SK-N-SH treated with all-trans-retinoic acid at 6 μM for 48 hours (cell line): ENCODE data around the gene SYPL1.

Experiments
- BACH2 ChIP-seq: fragments of 250-450 bp; sonication (Bioruptor Pico); IDR thresholded peaks from 2 replicates; pipeline ENCODE4 v1.9.0; 2021; ENCODE audit warnings: mild to moderate bottlenecking, borderline replicate concordance
- ESRRG ChIP-seq: fragments of 250-450 bp; sonication (Bioruptor Pico); IDR thresholded peaks from 2 replicates; pipeline ENCODE4 v1.6.1; 2021; ENCODE audit warnings: mild to moderate bottlenecking
- GLIS3 ChIP-seq: fragments of 250-450 bp; sonication (Bioruptor Pico); IDR thresholded peaks from 2 replicates; pipeline ENCODE4 v1.5.0; 2020; ENCODE audit warnings: mild to moderate bottlenecking, moderate library complexity
- POU6F1 ChIP-seq: fragments of 250-450 bp; sonication (Bioruptor Pico); IDR thresholded peaks from 2 replicates; pipeline ENCODE4 v1.8.0; 2021; ENCODE audit warnings: low read depth, mild to moderate bottlenecking, moderate library complexity, borderline replicate concordance
- RARB ChIP-seq: fragments of 250-450 bp; sonication (Bioruptor Pico); IDR thresholded peaks from 2 replicates; pipeline ENCODE4 v1.8.0; 2021; ENCODE audit warnings: mild to moderate bottlenecking, moderate library complexity
- TSHZ2 ChIP-seq: fragments of 250-450 bp; sonication (Bioruptor Pico); IDR thresholded peaks from 2 replicates; pipeline ENCODE4 v1.5.0; 2020; ENCODE audit warnings: mild to moderate bottlenecking, moderate library complexity
- ZC3H10 ChIP-seq: fragments of 250-450 bp; sonication (Bioruptor Pico); IDR thresholded peaks from 2 replicates; pipeline ENCODE4 v1.5.1; 2021; ENCODE audit warnings: mild to moderate bottlenecking, moderate library complexity
- ZFP30 ChIP-seq: fragments of 450-650 bp; formaldehyde crosslinking; IDR thresholded peaks from 2 replicates; pipeline ENCODE4 v1.5.0; 2022; ENCODE audit warnings: mild to moderate bottlenecking, moderate library complexity
- ZNF70 ChIP-seq: fragments of 450-650 bp; formaldehyde crosslinking; IDR thresholded peaks from 2 replicates; pipeline ENCODE4 v1.5.0; 2020; ENCODE audit warnings: mild to moderate bottlenecking, moderate library complexity
- ZNF8 ChIP-seq: fragments of 450-650 bp; formaldehyde crosslinking; IDR thresholded peaks from 2 replicates; pipeline ENCODE4 v1.5.0; 2020; ENCODE audit warnings: mild to moderate bottlenecking, moderate library complexity

GRCh38 chr7:106045586-106045985, 66.5 kb downstream of the SYPL1 start:
- TF ChIP-seq TSHZ2 (no peak), ESRRG (CRISPR knock-in tag) (no peak), ZFP30 (CRISPR knock-in tag) (no peak), POU6F1 (CRISPR knock-in tag) (no peak), BACH2 (no peak), ZNF8 (CRISPR knock-in tag) (no peak), GLIS3 (CRISPR knock-in tag) (no peak), ZC3H10 (CRISPR knock-in tag) (no peak), RARB (CRISPR knock-in tag) (no peak), ZNF70 (no peak)
